Measurements from ENCODE around the gene DEPDC7. TPM values are rescaled to one million over a fixed set of nuclear protein-coding genes. Genes with fewer than 3 reads are reported as not detected.

The DEPDC7 gene
- total and polyA plus RNA-seq, 2 of the 13 experiments (the other 11 are each of a cell fraction or from before 2014, with no cell fraction given), result 17.3 to 33.3 TPM

GRCh38 chr11:33039274-33040032 lies 23.8 kb downstream of the DEPDC7 start, which contains the start of gene TCP11L1 (continued):
- TF ChIP-seq ZBTB2 (CRISPR knock-in tag; IDR thresholded peaks at IDR 0.05; ENCODE audit: low read depth) (peak; percentile 39; the same call in 1 of the 2 replicates), E2F1 (CRISPR knock-in tag; IDR thresholded peaks at IDR 0.05) (peak; percentile 80), TEF (CRISPR knock-in tag; IDR thresholded peaks at IDR 0.05) (no peak), LBX2 (CRISPR knock-in tag; IDR thresholded peaks at IDR 0.05; ENCODE audit: borderline replicate concordance) (no peak), ZNF775 (CRISPR knock-in tag; IDR thresholded peaks at IDR 0.05; ENCODE audit: borderline replicate concordance) (no peak), PHF21A (CRISPR knock-in tag; IDR thresholded peaks at IDR 0.05) (peak; percentile 13; the same call in 1 of the 2 replicates), DMTF1 (CRISPR knock-in tag; IDR thresholded peaks at IDR 0.05) (no peak), ELF1 (CRISPR knock-in tag; IDR thresholded peaks at IDR 0.05) (peak; percentile 64), RNF219 (CRISPR knock-in tag; IDR thresholded peaks at IDR 0.05) (no peak), NFIB (CRISPR knock-in tag; IDR thresholded peaks at IDR 0.05; ENCODE audit: borderline replicate concordance) (no peak), ZNF20 (CRISPR knock-in tag; IDR thresholded peaks at IDR 0.05) (no peak), KDM4B (CRISPR knock-in tag; IDR thresholded peaks at IDR 0.05) (no peak), ZSCAN30 (CRISPR knock-in tag; IDR thresholded peaks at IDR 0.05) (no peak), ZNF687 (CRISPR knock-in tag; IDR thresholded peaks at IDR 0.05) (peak; percentile 95), SP1 (IDR thresholded peaks at IDR 0.05) (no peak), SP1 (CRISPR knock-in tag; IDR thresholded peaks at IDR 0.05) (no peak; the same call in 1 of the 2 replicates)
